Fibroblast of skin of abdomen (primary cell): Measurements from ENCODE around the gene SCAF4.
"Not testable (repeated sequence)": the region's sequence is repeated elsewhere in the genome, so short reads cannot be mapped to it uniquely, and the experiment has no call there.

Experiments
- DNase-seq: peaks from one replicate; pipeline ENCODE4 v3.0.0-alpha.2; 2013

SCAF4 gene

DNA sequence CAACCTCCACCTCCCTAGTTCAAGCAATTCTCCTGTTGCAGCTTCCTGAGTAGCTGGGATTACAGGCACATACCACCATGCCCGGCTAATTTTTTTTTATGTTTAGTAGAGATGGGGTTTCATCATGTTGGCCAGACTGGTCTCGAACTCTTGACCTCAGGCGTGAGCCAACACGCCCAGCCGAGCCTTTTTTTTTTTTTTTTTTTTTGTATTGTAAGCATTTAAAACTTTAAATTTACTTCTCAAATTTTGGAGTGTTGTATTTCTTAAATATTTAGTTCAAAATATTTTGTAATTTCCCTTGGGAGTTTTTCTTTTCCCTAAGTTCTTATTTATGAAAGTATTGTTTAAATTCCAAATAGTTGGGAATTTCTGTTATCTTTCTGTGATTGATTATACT, 9.2 kb upstream of the SCAF4 start:
- no peak for DNase-seq

DNA sequence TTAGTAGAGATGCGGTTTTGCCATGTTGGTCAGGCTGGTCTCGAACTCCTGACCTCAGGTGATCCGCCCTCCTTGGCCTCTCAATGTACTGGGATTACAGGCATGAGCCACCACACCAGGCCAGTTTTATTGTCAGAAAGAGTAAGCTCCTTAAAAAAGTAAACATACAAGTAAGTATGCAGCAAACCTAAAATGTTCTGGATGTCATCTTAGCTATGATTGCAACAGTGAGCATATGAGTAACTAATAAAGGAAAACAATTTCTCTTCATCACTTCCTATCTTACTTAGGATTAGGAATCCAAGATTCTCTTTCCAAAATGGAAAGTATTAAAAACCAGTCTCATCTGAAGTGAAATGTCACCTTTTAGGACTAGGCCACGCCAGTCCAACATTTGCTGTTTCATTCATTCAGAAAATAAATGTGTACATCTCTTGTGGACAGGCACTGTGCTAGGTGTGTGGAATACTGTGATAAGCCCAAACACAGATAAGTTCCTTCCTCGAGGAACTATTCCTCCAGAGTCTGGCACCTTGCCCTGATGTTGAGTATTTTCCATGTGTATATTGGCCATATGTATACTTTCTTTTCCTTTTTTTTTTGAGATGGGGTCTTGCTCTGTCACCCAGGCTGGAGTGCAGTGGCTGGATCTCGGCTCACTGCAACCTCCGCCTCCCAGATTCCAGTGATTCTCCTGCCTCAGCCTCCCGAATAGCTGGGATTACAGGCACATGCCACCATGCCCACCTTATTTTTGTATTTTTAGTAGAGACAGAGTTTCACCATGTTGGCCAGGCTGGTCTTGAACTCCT, 5.9 kb upstream of the SCAF4 start:
- DNase-seq = not testable (repeated sequence)

GRCh38 chr21:31735511-31735992, 3.6 kb upstream of the SCAF4 start:
- no peak for DNase-seq

DNA sequence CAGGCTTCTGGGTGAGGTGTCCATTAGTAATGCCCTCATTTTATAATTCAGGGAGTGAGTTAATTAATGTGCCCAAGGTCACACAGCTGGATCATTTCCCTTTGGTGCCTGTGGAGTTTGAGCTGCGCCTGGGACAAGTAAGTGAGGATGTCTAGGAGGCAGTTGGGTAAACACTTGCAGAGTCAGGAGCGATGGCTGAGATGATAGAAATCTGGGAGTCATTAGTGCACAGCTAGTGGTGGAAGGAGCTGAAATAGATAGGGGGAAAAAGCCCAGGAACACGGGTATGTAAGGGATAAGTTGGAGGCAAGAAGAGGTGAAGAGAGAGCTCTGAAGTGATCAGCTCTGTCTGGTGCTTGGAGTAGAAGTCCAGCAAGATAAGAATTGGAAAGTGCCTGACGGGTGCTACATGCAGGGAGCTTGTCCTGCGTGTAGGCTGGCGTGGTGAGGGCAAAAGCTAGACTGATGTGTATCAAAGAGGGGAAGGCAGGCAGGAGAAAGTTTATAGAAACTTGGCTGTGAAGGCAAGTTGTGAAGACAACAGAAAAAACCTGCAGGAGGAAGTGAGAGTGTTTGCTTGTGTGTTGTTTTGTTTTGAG, 1.7 kb upstream of the SCAF4 start:
- peak; percentile 29 for DNase-seq

- DNase-seq = no peak
Measured at GRCh38 chr21:31732597-31733550, 956 bp upstream of the SCAF4 start.

DNA sequence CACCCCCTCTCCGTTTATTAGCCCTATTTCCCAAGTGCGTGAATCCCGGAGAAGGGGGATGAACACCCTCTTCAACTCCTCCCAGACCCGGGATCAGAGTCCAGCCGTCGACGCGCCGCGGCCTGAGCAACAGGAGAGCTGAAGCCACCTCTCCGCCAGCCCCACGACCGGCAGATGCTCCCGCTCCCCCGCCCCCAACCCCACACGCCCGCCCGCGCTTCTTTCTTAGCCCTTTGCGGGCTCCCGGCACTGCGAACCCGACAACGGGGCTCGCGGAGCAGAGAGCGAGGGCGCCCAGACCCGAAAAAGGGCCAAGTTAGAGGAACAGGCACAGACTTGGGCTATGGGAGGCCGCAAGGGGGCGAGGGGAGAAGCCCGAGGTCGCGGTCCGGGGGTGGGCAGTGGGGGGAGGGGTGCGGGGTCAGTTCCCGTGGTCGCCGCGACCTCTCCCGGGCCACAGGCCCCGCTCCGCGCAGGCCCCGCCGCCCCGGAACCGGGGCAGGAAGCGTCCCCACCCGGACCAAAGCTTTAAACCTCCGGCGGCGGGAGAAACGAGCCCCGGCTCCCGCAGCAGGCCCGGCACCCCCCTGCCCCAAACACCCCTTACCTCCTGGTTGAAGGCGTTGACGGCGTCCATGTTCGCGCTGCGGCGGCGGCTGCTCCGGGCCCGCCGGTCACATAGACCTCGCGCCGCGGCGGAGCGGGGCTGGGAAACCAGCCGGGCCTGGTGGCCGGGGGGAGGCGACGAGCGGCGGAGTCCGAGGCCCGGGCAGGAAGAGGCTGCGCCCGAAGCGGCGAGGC, 662 bp downstream of the SCAF4 start:
- peak; percentile 23 for DNase-seq

GRCh38 chr21:31730712-31731055, 1.2 kb downstream of the SCAF4 start:
- DNase-seq = no peak

DNA sequence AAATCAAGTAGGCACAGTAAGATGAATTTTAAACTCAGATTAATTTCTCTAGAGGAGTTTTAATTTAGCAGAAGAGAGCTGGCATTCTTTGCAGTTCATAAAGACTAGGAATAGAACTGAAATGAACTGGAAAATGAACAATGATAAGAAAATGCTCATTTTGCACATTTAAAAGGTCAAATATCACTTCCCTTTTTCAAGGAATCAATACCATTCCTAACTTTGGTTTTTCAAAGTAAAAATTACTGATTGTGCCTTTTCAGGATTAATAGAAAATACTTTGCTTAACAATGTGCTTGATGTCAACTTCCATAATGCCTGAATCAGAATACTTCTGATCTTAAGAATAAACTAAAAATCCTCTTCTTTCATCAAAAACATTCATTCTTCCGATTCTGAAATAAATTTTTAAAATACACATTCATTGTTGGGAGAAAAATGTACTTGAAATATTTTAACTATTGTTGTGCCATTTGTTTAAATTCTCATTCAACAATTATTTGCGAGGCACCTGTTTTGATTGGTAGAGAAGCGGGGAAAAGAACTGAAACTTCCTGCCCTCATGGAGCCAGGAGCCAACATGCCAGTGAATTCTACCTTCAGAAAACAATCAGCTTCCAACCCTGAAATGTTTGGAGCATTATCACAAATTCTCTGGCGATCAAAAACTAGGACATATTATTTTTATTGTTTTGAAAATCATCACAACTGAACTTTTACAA, 2.1 kb downstream of the SCAF4 start:
- no peak for DNase-seq

GRCh38 chr21:31728952-31729351, 3.0 kb downstream of the SCAF4 start:
- no peak for DNase-seq

DNA sequence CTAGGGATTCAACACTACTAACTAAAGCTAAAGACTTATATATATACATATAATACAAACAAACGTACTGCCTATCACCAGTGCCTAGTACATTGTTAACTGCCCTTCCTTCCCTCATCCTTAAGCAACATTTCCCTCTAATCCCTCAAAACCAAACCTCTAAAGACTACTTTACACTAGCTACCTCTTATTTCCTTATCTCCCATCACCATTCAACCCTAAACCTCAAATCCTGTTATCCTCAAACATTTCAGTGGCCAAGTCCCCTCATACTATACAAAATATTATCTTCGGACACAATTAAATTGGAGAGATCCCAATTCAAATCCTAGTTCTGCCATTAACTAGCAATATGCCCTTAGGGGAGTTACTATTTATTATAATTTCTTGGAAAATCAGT, 3.7 kb downstream of the SCAF4 start:
- no peak for DNase-seq

- DNase-seq = no peak
Measured at GRCh38 chr21:31727181-31727580, 4.7 kb downstream of the SCAF4 start.

DNA sequence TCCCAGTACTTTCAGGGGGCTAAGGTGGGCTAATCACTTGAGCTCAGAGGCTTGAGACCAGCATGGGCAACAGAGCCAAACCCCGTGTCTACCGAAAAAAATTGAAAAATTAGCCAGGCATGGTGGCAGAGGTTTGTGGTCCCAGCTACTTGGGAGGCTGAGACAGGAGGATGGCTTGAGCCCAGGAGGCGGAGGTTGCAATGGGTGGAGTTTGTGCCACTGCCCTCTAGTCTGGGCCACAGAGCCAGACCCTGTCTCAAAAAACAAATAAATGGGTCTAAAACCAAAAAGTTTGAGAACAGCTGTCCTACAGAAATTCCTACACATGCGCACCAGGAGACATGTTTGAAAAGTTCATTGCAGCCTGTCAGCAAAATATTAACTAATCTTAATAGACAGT, 5.5 kb downstream of the SCAF4 start:
- no peak for DNase-seq

- DNase-seq = no peak
Measured at GRCh38 chr21:31725202-31725839, 6.6 kb downstream of the SCAF4 start.

- DNase-seq = no peak
Measured at GRCh38 chr21:31724552-31724951, 7.4 kb downstream of the SCAF4 start.

DNA sequence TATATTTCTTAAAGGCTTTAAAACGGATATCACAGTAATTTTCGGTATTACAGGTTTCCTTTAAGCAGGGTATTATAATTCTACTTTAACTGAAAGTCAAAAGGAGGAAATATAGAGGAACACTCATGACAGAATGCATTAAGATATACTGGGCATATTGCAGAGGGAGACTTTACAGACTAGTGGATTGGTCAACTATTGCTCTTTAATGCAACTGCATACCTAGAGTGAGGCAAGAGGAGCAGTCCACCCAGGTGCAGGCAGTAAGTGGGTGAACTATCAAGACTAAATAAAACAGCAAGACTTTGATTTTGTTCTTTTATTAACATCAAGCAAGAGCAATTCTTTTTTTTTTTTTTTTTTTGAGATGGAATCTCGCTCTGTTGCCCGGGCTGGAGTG, 10.5 kb downstream of the SCAF4 start:
- no peak for DNase-seq

- no peak for DNase-seq
Measured at GRCh38 chr21:31720739-31721138, 11.2 kb downstream of the SCAF4 start.

DNA sequence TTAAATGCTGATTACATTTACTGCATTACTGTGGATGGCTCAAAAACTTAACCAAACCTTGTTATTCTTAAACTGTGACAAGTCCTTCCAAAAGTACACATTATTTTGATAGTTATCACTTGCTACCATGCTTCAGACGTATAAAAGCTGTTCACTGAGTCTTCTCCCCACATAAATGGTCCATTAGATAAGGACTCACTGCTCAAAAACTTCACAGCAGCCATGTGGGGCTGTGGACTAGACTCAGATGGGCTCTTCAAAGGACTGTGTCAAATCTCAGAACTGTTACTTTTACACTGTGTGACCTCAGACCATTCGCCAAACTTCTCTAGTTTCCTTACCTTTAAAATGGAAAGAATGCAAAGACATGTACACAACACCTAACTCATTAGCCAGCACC, 11.6 kb downstream of the SCAF4 start:
- no peak for DNase-seq

- DNase-seq = no peak
Measured at GRCh38 chr21:31716106-31716505, 15.8 kb downstream of the SCAF4 start.

DNA sequence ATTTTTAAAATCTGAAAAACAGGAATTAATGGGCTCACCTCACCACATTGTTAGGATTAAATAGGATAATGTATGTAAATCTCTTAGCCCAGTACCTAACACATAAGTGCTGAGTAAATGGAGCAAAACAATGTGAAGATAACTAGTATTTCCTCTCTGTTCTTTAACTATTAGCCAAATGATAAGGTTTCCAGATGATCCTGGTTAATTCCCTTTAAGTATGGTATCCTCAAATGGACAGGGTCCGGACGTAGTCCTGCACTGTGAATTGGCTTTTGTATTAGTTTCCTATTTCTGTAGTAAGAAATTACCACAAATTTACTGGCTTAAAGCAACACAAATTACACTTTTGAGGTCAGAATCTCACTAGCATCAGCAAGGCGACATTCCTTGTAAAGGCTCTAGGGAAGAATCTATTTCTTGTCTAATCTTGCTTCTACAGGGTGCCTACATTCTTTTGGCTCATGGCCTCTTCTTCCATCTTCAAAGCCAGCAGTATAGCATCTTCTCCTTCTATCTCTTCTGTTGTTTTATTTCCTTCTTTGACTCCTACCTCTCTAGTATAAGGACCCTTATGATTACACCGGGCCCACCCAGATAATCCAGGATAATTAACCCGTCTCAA, 17.1 kb downstream of the SCAF4 start:
- no peak for DNase-seq

GRCh38 chr21:31713973-31714740, 17.8 kb downstream of the SCAF4 start:
- peak; percentile 8 for DNase-seq
